Astrocyte (in vitro differentiated cells and primary cell): ENCODE results near the gene IL2RA. TPM values are rescaled to one million over a fixed set of nuclear protein-coding genes. Genes with fewer than 3 reads are reported as not detected.
A peak's percentile ranks its signal among the peaks of the same experiment; 100 is the strongest.

Experiments
- DNase-seq: peaks from one replicate; pipeline ENCODE4 v3.0.0-alpha.2; 2010; ENCODE audit warnings: low read depth
- FAIRE-seq: peaks from 2 replicates; lab custom pipeline; 2011; peaks lifted over from hg19 to GRCh38; lab: Jason Lieb, UNC
- H2AFZ ChIP-seq: 2 replicates; pipeline ENCODE4 v1.6.0; 2012; ENCODE audit warnings: low read depth, low read length, inconsistent platforms
- H3K27ac ChIP-seq: 2 replicates; pipeline ENCODE4 v1.5.1; 2011; ENCODE audit warnings: low read depth, low read length, inconsistent platforms
- H3K27me3 ChIP-seq: 2 replicates; pipeline ENCODE4 v1.6.0; 2011; ENCODE audit warnings: low read length, inconsistent platforms; ENCODE audit not compliant: insufficient read depth
- H3K36me3 ChIP-seq: 2 replicates; pipeline ENCODE4 v1.5.1; 2011; ENCODE audit warnings: low read length, inconsistent platforms; ENCODE audit not compliant: insufficient read depth
- H3K4me1 ChIP-seq: 2 replicates; pipeline ENCODE4 v1.5.1; 2011; ENCODE audit warnings: low read length, inconsistent platforms; ENCODE audit not compliant: insufficient read depth
- H3K4me2 ChIP-seq: 2 replicates; pipeline ENCODE4 v1.6.0; 2012; ENCODE audit warnings: low read length, inconsistent platforms
- H3K4me3 ChIP-seq: 2 replicates; pipeline ENCODE4 v1.5.1; 2011; ENCODE audit warnings: low read depth, mild to moderate bottlenecking, low read length, inconsistent platforms; ENCODE audit not compliant: insufficient read depth
- H3K79me2 ChIP-seq: 2 replicates; pipeline ENCODE4 v1.6.0; 2012; ENCODE audit warnings: mild to moderate bottlenecking, low read length, inconsistent platforms; ENCODE audit not compliant: insufficient read depth
- H3K9ac ChIP-seq: 2 replicates; pipeline ENCODE4 v1.6.0; 2012; ENCODE audit warnings: mild to moderate bottlenecking, low read length, inconsistent platforms
- H3K9me3 ChIP-seq: 2 replicates; pipeline ENCODE4 v1.5.1; 2012; ENCODE audit warnings: low read depth, mild to moderate bottlenecking, low read length, inconsistent platforms; ENCODE audit not compliant: insufficient read depth
- H4K20me1 ChIP-seq: 2 replicates; pipeline ENCODE4 v1.6.0; 2012; ENCODE audit warnings: low read length, inconsistent platforms; ENCODE audit not compliant: insufficient read depth
- H3K27ac Mint-ChIP-seq: one replicate; pipeline ENCODE4 v1.8.0; 2021; ENCODE audit warnings: mild to moderate bottlenecking, mixed read lengths; ENCODE audit not compliant: unreplicated experiment
- H3K27me3 Mint-ChIP-seq: one replicate; pipeline ENCODE4 v1.8.0; 2021; ENCODE audit warnings: low read depth, mixed read lengths; ENCODE audit not compliant: unreplicated experiment
- H3K36me3 Mint-ChIP-seq: one replicate; pipeline ENCODE4 v1.8.0; 2021; ENCODE audit warnings: low read depth, mixed read lengths; ENCODE audit not compliant: unreplicated experiment
- H3K4me1 Mint-ChIP-seq: one replicate; pipeline ENCODE4 v1.8.0; 2021; ENCODE audit warnings: low read depth, mixed read lengths; ENCODE audit not compliant: unreplicated experiment
- H3K4me3 Mint-ChIP-seq: one replicate; pipeline ENCODE4 v1.8.0; 2021; ENCODE audit warnings: mild to moderate bottlenecking, moderate library complexity, mixed read lengths; ENCODE audit not compliant: unreplicated experiment
- H3K9me3 Mint-ChIP-seq: one replicate; pipeline ENCODE4 v1.8.0; 2021; ENCODE audit warnings: mild to moderate bottlenecking, mixed read lengths; ENCODE audit not compliant: unreplicated experiment
- CTCF ChIP-seq: IDR thresholded peaks from 2 replicates; pipeline ENCODE4 v1.5.1; 2011; ENCODE audit warnings: low read depth, mild to moderate bottlenecking, inconsistent platforms, low read length, moderate library complexity; ENCODE audit not compliant: insufficient read depth
- EZH2 ChIP-seq: IDR thresholded peaks from 2 replicates; pipeline ENCODE4 v1.6.1; 2012; ENCODE audit warnings: mild to moderate bottlenecking, low read length, inconsistent platforms; ENCODE audit not compliant: insufficient read depth
- total RNA-seq: library from RNA; stranded (reverse); gene quantifications from 2 replicates; pipeline ENCODE4 v1.2.1, GENCODE V29; 2021

The IL2RA gene
- total RNA-seq, 1 donor from 2014 or later: not detected

- Histone ChIP-seq H3K4me2 (no peak overlapping the region), H3K9ac (no peak overlapping the region), H3K4me3 (no peak overlapping the region), H4K20me1 (no peaks in the 10 kb centered on the region), H3K9me3 (no peaks in the 10 kb centered on the region), H3K27ac (no peak overlapping the region), H3K36me3 (no peaks in the 10 kb centered on the region), H3K27me3 (peaks cover 9% of the 10 kb centered on the region), H3K79me2 (no peaks in the 10 kb centered on the region), H2AFZ (no peak overlapping the region), H3K4me1 (no peaks in the 10 kb centered on the region)
- no peaks in the 10 kb centered on the region for H3K9me3 Mint-ChIP-seq
- H3K36me3 Mint-ChIP-seq: no peaks in the 10 kb centered on the region
- FAIRE-seq (no peak), DNase-seq (no peak)
- H3K27ac Mint-ChIP-seq: no peak overlapping the region
- TF ChIP-seq EZH2 (no peak), CTCF (no peak)
- peaks cover 32% of the 10 kb centered on the region for H3K27me3 Mint-ChIP-seq
- peaks cover 6% of the 10 kb centered on the region for H3K4me1 Mint-ChIP-seq
- H3K4me3 Mint-ChIP-seq: no peak overlapping the region
These were observed 9.6 kb downstream of the IL2RA start for GRCh38 chr10:6052247-6053221.

- peak overlapping the region; percentile 47 for H2AFZ ChIP-seq
- no peak overlapping the region for H3K9ac ChIP-seq
- H3K36me3 ChIP-seq: no peaks in the 10 kb centered on the region
- peaks cover 6% of the 10 kb centered on the region for H3K4me1 Mint-ChIP-seq
- no peaks in the 10 kb centered on the region for H3K4me1 ChIP-seq
- H3K36me3 Mint-ChIP-seq: no peaks in the 10 kb centered on the region
- H3K27ac Mint-ChIP-seq: no peak overlapping the region
- DNase-seq (no peak), FAIRE-seq (no peak)
- H3K9me3 Mint-ChIP-seq: no peaks in the 10 kb centered on the region
- no peaks in the 10 kb centered on the region for H3K9me3 ChIP-seq
- peak overlapping the region; percentile 45 for H3K4me2 ChIP-seq
- no peak overlapping the region for H3K27ac ChIP-seq
- no peaks in the 10 kb centered on the region for H4K20me1 ChIP-seq
- H3K4me3 ChIP-seq: no peak overlapping the region
- H3K79me2 ChIP-seq: no peaks in the 10 kb centered on the region
- TF ChIP-seq CTCF (no peak), EZH2 (no peak)
- peaks cover 14% of the 10 kb centered on the region for H3K27me3 ChIP-seq
- H3K27me3 Mint-ChIP-seq: peaks cover 44% of the 10 kb centered on the region
- no peak overlapping the region for H3K4me3 Mint-ChIP-seq
These were observed 11.2 kb downstream of the IL2RA start for GRCh38 chr10:6050801-6051445.
